Measurements from ENCODE around the gene ODC1. TPM values are rescaled to one million over a fixed set of nuclear protein-coding genes. Genes with fewer than 3 reads are reported as not detected.

Gene ODC1
- polyA plus RNA-seq, 1 donor (not counting 4 experiments of a cell fraction or from before 2014, with no cell fraction given) = 637 TPM

DNA sequence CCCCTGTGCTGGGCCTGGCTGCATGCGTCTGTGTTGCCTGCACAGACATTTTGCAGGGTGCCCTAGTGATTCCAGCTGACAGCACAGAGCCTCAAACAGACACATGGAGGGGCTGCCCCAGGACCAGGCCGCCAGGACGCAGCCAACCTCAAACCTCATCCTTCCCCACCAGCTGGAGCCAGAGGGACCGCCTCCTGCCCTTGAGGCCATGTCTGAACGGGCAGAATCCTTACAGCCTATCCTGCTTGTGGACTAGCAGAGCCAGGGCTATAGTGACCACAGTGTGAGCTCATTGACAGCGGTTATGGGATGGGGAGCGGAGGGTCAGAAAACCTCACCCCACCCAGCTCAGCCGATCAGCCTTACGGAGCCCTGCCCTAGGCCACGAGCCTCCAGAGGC is 22.4 kb downstream of the ODC1 start:
- Histone ChIP-seq H3K36me3 (ENCODE audit: control insufficient read depth in 2 of 2, extremely low read depth in 1 of 2, insufficient read depth in 2 of 2, low read length in 2 of 2) (peaks cover 16 to 24% of the 10 kb centered on the region in 2 experiments), H3K79me2 (ENCODE audit: control insufficient read depth, insufficient read depth, low read length) (no peaks in the 10 kb centered on the region), H2AFZ (ENCODE audit: control insufficient read depth, low read length) (no peak overlapping the region), H3K4me1 (ENCODE audit: control insufficient read depth, extremely low read depth, insufficient read depth, low read length) (no peaks in the 10 kb centered on the region), H3K9me3 (ENCODE audit: control insufficient read depth, low read depth, low read length) (no peaks in the 10 kb centered on the region), H3K4me2 (ENCODE audit: control insufficient read depth, extremely low read depth, insufficient read depth, low read depth, low read length) (no peak overlapping the region), H3K9ac (ENCODE audit: control insufficient read depth, extremely low read depth, insufficient read depth, low read length) (no peak overlapping the region), H3K27me3 (ENCODE audit: control insufficient read depth, extremely low read depth, insufficient read depth, low read length) (no peaks in the 10 kb centered on the region), H4K20me1 (ENCODE audit: control insufficient read depth, extremely low read depth, insufficient read depth, low read length) (no peaks in the 10 kb centered on the region), H3K4me3 (ENCODE audit: control insufficient read depth in 2 of 3, extremely low read depth in 1 of 3, insufficient read depth in 2 of 3, low read depth in 1 of 3, low read length in 3 of 3) (no peak overlapping the region), H3K27ac (ENCODE audit: control insufficient read depth, insufficient read depth, low read length) (no peak overlapping the region), H3K9me1 (ENCODE audit: control insufficient read depth, extremely low read depth, insufficient read depth, low read length) (no peaks in the 10 kb centered on the region)
- no peak for FAIRE-seq
- dilution Hi-C loops (cut with MboI; ENCODE audit: extremely low pct_ligation_motif_present, low sequenced_read_pairs) = no loop called here
- TF ChIP-seq CTCF (optimal IDR thresholded peaks at IDR 0.05 in 1 of 3, IDR thresholded peaks at IDR 0.05 in 1 of 3, conservative IDR thresholded peaks at IDR 0.05 in 1 of 3; ENCODE audit: extremely low read depth in 1 of 3, insufficient read depth in 2 of 3, low read length in 3 of 3) (no peak), EZH2 (IDR thresholded peaks at IDR 0.05; ENCODE audit: low read length) (no peak)
- no peak for DNase-seq (ENCODE audit: low read depth, low spot score)

DNA sequence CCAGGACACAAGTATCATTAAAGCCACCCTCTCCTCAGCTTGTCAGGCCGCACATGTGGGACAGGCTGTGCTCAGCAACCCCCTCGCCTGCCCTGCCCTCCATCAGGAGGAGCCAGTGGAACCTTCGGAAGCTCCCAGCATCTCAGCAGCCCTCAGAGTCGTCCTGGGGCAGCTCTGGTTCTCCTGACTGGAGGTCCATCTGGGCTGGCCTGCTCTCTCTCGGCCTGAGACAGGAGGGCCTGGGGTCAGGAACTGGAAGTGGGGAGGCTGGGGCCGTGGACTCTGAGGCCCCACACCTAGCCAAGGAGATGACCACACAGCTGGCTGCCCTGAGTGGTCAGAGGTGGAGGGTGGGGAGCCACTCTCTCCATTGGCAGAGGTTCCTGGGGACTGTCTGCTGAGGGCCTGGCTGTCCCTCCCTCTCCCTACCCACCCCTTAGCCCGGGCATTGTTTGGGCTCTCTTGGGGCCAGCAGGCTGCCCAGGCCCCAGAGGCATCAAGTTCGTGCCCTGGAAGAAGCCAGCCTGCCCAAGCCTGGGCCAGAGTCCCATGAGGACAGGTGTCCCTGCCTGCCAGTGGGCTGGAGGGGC is 23.1 kb downstream of the ODC1 start:
- Histone ChIP-seq H3K4me1 (ENCODE audit: control insufficient read depth, extremely low read depth, insufficient read depth, low read length) (no peaks in the 10 kb centered on the region), H3K36me3 (ENCODE audit: control insufficient read depth in 2 of 2, extremely low read depth in 1 of 2, insufficient read depth in 2 of 2, low read length in 2 of 2) (peaks cover 16 to 24% of the 10 kb centered on the region in 2 experiments), H3K9me3 (ENCODE audit: control insufficient read depth, low read depth, low read length) (no peaks in the 10 kb centered on the region), H3K4me2 (ENCODE audit: control insufficient read depth, extremely low read depth, insufficient read depth, low read depth, low read length) (no peak overlapping the region), H3K9ac (ENCODE audit: control insufficient read depth, extremely low read depth, insufficient read depth, low read length) (no peak overlapping the region), H3K79me2 (ENCODE audit: control insufficient read depth, insufficient read depth, low read length) (no peaks in the 10 kb centered on the region), H2AFZ (ENCODE audit: control insufficient read depth, low read length) (no peak overlapping the region), H4K20me1 (ENCODE audit: control insufficient read depth, extremely low read depth, insufficient read depth, low read length) (no peaks in the 10 kb centered on the region), H3K4me3 (ENCODE audit: control insufficient read depth in 2 of 3, extremely low read depth in 1 of 3, insufficient read depth in 2 of 3, low read depth in 1 of 3, low read length in 3 of 3) (no peak overlapping the region), H3K9me1 (ENCODE audit: control insufficient read depth, extremely low read depth, insufficient read depth, low read length) (no peaks in the 10 kb centered on the region), H3K27me3 (ENCODE audit: control insufficient read depth, extremely low read depth, insufficient read depth, low read length) (no peaks in the 10 kb centered on the region), H3K27ac (ENCODE audit: control insufficient read depth, insufficient read depth, low read length) (no peak overlapping the region)
- dilution Hi-C loops (cut with MboI; ENCODE audit: extremely low pct_ligation_motif_present, low sequenced_read_pairs) = no loop called here
- no peak for FAIRE-seq
- no peak for DNase-seq (ENCODE audit: low read depth, low spot score)
- TF ChIP-seq EZH2 (IDR thresholded peaks at IDR 0.05; ENCODE audit: low read length) (no peak), CTCF (optimal IDR thresholded peaks at IDR 0.05 in 1 of 3, IDR thresholded peaks at IDR 0.05 in 1 of 3, conservative IDR thresholded peaks at IDR 0.05 in 1 of 3; ENCODE audit: extremely low read depth in 1 of 3, insufficient read depth in 2 of 3, low read length in 3 of 3) (no peak)
